Measurements from ENCODE around the gene GPR87.

The GPR87 gene, protein sequence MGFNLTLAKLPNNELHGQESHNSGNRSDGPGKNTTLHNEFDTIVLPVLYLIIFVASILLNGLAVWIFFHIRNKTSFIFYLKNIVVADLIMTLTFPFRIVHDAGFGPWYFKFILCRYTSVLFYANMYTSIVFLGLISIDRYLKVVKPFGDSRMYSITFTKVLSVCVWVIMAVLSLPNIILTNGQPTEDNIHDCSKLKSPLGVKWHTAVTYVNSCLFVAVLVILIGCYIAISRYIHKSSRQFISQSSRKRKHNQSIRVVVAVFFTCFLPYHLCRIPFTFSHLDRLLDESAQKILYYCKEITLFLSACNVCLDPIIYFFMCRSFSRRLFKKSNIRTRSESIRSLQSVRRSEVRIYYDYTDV

DNA sequence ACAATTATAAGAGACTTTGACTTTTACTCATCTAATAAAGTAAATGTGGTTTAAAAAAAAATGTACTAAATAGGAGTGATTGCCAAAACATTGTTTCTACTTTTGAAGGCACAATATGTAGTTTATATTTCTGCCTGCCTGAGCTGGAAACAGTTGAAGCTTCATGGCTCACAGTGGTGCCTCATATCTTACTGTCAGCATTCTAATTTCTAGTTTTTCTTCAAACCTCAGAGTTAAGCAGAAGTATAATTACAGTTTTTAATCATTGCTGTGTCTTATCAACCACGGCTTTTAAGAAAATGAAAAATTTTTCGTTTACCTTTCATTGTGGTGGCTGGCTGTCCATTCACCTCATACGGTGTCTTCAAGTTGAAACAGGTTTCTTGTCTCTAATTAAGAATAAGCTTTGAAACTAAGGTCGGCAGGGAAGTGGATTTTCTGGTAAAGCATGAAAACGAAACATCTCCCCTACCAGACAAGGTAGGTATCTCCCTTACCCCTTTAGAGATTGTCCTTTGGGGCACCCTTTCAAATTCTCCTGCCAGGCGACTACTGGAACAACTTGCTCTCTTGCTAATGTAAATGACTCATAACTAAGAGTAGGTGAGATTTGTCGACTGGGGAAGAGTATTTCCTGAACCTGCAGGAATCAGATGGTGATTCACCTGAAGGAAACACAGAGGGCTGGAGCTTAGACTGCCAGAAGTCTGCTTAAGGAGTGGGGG is at the start of gene GPR87:
TSS of gene GPR87 (minus strand) at position 554 of the 725 bp plus-strand sequence. CDS start 16,720 bp downstream, outside the sequence.
- no peak for DNase-seq (ENCODE audit: low read depth)

DNA sequence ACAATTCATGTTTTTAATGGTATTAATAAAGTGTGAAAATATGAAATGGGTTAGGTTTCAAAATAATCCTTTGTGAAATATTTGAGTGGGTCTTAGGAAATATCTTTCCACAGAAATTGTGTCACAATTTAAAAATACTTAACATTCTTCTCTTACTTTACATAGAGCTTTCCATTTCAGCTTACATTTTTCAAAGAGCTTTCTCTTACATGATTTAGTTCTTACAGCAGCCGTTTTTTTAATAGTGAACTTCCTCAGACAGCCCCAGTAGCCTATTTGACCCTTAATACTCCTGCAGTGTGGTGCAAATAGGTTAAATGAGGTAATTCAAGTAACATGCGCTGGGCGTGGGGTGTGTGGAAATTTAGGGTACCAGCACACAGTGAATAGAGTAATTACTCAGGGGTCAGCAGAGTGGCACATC is 46.1 kb upstream of the GPR87 start:
- no peak for DNase-seq (ENCODE audit: low read depth)

DNA sequence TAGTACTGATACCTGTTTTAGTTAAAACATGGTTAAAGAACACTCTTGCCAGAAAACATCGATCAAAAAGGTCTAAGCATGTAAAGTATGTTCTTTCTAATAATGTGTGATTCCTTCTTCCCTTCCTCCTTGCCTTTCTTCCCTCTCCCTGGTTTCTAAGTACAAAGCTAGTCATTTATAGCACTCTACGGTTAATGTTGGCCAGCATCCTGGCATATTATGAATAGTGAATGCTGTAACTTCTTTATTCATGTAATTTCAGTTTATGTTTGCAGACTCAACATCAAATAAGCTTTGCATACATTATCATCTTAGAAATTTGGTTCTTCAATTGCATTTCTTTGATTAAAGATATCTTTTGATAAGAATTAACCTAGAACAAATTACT is 40.8 kb upstream of the GPR87 start:
- no peak for DNase-seq (ENCODE audit: low read depth)

DNA sequence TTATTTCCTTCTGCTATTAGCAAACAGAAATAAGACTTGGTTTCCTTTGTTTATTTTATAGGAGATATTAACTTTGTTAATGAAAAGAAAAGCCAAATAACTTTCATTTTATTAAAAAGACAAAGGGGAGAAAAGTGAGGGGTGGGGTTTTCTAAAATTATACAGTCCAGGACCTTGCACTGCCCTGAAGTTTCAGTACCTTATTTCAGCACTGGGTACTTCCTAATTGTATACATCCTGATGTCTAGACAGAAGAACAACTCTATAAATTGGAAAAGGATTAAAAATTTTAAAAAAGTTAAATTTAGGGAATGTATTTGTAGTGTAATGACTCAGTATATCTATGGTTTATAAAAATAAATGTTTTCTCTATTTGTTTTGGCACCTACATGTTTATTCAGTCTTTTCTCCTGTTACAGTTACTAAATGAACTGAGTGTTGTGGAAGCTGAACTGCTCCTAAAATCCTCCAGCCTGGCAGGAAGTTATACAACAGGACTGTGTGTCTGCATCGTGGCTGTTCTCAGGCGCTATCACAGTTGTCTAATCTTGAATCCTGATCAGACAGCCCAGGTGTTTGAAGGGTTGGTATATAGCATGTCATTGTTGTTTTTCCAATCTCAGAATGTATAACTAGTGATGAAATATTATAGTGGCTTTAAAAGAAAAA is 40.3 kb upstream of the GPR87 start:
- DNase-seq (ENCODE audit: low read depth): no peak

DNA sequence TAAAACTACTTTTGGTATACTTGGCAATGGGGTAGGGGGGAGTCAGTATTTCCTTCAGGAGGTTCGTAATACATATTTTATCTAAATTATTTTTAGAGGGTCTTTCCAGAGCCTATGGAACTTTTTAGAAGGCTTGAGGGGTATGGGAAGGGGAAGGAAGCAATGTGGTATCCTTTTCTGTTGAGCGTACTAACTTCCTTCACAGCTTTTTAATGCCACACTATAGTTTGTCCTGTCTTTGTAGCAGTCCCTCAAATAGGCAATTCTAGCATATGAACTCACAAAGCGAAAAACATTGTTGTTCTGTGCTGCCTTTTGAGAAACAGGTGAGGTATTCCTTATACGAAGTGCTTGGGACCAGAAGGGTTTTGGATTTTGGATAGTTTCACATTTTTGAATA is 35.0 kb upstream of the GPR87 start:
- no peak for DNase-seq (ENCODE audit: low read depth)

DNA sequence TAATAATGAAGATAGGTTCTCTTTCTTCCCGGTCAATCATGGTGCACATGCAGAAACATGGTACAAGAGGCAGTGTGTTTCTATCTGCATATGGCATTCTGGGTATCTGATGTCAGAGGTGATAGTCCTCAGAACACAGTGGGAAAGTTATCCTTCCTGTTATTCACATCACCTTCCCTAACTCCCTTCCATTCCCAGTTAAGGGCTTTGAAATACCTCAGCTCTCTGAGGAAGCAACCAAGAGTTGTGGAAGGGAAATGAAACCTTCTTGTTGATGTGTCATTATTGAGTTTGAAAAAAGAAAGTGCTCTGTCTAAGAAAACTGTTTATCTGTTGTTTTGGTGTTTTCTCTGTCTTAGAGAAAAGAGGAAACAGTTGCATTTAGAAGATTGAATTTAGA is 34.6 kb upstream of the GPR87 start:
- DNase-seq (ENCODE audit: low read depth): no peak

DNA sequence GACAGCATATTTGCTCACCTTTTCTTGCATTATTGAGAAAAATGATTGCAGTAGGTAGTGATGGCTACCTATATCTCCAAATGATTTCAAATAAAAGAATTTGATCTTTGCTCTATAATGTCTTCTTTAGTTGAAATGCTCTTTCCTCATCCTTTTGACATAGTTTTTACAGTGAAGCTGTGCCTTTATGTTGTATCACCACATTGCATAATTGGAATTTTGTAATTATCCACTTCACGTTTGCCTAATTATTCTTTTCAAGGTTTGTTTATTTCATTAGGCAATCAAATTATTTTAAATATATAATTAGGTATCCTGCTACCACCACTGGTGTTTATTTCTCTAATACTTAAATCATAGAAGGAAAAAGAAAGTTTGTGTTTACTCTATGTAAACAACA is 34.0 kb upstream of the GPR87 start:
- DNase-seq (ENCODE audit: low read depth): no peak

DNA sequence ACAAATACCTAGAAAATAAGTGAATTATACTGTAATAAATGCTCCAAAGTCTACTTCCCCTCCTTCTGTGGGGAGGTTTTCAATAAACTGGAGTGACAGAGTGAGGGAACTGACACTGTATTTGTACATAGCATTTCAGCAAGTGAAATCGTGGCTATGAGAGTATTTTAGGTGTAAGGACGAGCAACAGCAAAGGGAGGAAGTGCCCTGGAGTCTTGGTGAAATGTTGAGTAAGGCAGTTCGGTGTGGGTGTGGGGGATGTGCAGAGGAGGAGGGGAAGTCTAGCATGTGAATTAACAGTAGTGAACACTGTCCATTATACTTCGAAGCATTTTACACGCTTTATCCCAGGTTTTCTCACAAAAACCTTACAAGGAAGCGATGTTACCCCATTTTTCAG is 30.8 kb upstream of the GPR87 start:
- no peak for DNase-seq (ENCODE audit: low read depth)

DNA sequence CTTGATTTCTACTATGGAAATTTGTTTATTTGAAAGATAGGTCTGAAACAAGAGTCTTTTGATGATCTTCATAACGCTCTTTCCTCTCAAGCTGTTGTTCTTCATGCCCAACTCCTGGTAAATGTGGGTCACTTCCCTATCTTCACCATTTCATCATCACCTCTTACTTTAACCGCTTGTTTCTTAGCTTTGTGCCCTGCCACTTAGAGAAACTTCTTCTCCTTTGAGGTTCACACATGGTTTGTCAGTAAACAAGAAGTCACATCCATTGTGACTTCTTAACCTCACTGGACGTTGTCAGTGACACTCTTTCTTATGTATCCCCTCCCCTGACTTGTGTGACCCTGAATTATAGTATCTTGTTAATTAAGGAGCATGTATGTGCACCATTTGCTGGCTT is 29.7 kb upstream of the GPR87 start:
- DNase-seq (ENCODE audit: low read depth): no peak

DNA sequence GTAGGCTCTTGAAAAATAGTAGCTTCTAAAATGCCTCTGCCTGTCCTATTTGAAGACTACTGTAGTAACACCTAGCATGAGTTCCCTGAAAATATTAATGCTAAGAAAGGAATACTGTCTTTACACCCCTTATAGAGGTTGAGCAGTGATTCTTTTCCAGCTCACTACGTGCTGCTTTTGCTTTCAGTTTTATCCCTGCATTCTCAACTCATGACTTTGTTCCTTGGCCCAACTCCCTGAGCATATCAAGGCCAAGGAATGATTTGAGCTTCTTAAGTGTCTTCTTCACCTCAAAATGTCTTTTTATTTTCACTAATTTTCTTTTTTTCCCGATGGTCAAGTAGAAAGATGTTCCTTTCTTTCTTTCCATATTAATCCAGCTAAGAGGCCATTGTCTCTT is 29.2 kb upstream of the GPR87 start:
- no peak for DNase-seq (ENCODE audit: low read depth)

DNA sequence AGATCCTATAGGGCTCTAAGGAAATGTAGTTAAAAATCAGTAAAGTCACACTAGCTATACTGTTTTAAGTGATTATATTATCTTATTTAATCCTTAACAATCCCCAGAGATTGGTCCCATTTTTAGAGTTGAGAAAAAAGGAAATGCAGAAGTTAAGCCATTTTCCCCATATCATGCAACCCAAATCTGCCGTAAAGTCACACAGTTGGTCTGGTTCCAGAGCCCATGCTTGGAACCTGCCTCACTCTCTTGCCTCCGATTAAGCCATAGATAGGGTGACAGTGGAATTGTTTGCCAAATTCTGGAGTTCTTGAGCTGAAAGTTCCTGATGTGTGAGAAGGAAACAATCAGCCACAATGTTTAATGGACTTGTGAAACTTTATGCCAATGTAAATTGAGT is 15.1 kb upstream of the GPR87 start:
- no peak for DNase-seq (ENCODE audit: low read depth)

DNA sequence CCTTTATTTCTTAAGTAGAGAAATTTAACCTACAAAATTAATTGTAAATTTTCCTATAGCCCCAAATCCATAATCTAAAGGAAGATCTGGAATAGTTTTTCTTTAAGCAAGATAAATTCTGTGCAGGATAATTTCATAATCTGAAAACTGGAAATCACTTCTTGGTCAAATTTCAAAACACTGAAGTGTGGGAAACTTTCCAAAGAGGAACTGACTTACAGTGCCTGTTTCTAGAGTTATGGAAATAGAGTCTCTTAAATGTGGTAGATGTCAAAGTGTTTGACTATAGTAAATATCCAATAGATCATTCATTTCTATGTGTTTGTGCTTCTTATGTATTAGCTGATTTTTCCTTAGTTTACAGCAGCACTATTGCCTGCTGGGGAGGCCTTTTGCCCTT is 14.3 kb upstream of the GPR87 start:
- no peak for DNase-seq (ENCODE audit: low read depth)

DNA sequence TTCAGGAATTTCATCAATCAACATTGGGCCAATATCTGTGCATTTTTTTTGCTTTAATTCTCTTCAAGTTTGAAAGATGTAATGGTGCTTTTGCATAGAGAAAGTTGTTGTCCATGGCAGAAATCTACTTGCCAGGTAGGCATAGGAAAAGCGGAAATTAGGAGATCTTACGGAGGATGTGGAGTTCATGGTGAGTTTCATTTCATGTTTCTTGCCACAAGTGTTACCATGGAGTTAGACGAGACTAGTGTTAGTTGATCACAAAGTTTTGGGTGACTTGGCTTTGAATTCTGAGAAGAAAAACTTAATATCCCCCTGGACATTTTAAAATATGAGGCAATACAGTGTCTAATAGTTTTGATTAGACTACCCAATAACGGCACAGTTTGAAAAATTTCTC is 13.8 kb upstream of the GPR87 start:
- no peak for DNase-seq (ENCODE audit: low read depth)

DNA sequence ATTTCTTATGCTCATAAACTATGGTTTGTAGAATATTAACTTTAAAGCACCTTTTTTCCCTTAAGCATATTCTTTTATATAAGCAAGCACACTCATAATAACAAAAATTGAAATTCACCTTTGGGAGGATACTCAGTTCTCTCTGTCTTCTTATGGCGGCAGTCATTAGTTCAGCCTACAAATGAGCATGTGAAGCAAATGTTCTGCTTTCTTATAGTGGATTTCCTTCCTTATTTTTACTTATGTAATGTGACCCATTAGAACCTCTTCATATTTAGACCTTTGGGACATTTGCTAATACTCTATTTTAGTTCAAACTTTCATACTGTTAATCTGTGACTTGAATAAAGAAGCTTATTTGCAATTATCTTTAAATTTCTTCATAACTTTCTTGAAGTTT is 12.7 kb upstream of the GPR87 start, which contains the start of gene P2RY13:
TSS of gene P2RY13 (minus strand) at position 187 of the 400 bp plus-strand sequence. CDS start at position 166, 21 bp downstream.
- no peak for DNase-seq (ENCODE audit: low read depth)

DNA sequence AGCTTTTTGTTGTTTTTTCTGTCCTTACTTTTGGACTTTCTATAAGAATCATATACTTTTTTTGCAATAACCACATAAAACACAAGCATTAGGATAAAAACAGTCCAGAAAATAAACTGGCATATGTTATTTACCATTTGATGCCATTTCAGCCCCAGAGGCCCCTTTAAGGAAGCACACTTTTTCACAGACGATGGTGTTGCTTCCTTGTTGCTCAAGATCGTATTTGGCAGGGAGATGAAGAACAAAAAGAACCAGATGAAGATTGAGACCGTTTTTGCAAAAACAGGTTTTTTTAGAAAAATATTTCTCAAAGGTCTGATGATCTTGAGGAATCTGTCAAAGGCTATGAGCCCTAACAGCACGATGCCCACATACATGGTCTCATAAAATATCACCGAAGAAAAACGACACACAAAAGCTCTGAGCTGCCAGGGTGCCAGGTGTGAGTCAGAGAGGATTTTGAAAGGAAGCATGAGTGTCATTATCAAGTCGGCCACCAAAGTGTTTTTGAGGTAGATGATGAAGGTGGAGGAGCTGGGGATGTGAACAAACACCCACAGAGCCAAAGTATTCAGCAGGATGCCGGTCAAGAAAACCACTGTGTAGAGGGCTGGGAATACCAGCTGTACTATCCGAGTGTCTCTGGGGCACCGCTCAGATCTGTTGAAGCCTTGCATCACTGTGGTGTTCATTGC is 11.8 kb upstream of the GPR87 start:
- no peak for DNase-seq (ENCODE audit: low read depth)

DNA sequence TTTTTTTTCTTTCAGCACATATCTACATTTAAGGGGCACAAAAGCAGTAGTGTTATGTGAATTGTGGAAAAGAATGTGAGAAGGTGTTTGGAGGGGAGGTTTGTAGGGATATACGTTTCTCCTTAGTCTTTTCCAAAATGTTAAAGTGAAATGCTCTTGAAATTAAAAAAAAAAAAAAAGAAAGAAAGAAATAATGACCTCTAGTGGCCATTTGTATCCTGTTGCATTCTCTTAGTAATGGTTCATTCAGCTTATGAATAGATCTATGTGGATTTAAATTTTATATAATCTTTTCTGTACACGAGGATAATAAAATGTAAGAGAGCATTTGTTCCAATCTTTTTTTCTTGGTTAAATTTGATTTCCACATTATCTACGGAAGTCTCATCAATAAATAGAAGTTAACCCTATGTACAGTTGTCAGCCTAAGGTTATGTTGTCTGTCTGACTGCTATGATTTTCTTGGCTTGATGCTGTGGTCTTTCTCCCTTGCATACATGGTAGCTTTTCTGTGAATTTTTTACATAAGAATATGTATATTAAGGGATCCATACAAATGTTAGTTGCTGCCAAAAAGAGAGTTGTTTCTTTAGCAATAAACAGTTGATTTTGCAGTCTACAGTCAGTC is 11.1 kb upstream of the GPR87 start:
- no peak for DNase-seq (ENCODE audit: low read depth)

DNA sequence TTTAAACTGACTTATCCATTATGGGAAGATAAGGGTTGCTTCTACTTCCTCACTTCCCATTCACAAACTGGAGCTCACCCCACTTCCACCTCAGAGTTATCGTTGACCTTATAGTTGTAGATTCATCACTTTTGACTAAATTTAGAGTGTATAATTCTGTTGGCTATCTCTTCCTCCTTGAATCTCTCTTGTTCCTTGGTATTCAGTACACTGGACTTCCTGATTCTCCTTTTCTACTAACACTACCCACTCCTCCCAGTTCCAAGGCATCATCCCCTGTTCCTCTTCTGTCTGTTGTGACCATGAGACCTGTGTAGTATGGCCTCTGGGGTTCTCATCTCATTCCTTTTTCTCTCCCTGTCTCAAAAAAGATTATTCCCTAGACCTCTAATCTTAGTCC is 5.9 kb upstream of the GPR87 start:
- DNase-seq (ENCODE audit: low read depth): no peak

DNA sequence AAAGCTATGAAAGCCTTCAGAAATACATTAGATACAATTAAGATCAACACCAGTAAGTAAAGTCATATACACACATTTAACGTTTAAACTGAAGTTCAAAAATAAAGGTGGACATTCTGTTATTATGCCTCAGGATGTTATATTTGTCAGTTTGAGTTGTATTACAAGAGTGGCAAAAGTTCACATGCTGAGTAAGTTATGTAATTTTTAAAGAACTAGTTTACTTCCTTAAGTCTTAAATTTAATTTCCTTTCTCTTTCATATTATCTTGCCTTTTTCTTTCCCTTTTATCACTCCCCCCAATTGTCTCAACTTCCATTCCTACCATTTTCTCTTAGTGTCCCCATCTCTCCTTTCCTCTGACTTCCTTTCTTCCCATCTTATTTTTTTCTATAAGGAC is 4.9 kb upstream of the GPR87 start:
- no peak for DNase-seq (ENCODE audit: low read depth)

DNA sequence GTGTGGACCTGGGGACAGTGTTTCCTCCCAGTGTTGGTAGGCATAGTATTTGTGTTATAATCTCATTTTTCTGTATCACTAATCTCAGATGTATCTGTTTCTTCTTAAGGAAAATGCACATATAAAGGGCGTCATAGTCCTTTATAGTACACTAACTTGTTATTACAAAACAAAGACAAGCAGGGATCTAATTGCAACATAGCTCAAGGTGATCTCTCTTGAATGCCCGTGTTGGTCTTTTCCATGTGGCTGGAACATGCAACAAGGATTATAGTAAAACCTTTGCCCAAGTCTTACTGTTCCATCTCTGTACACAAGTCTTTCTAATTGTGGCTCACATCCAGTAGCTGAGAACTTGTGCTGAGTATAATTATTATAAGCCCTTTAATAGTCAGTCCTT is 3.5 kb upstream of the GPR87 start:
- DNase-seq (ENCODE audit: low read depth): no peak

DNA sequence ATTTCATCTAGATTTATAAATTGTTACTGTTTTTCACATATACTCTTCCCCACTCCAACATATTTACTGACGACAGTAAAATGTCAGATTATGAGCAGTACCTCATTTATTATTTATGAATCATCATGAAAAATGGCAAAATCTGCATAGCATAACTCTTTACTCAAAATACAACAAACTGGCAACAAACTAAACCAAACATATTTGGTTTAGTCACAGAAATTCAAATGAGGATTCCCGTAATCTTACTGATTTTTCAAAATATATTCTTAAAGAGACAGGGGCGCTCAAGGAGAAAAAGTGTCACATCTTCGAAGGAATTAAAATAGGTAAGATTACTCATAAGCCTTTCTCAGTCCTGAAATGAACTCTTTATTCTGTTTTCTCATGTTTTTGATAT is 3.0 kb upstream of the GPR87 start:
- DNase-seq (ENCODE audit: low read depth): no peak

DNA sequence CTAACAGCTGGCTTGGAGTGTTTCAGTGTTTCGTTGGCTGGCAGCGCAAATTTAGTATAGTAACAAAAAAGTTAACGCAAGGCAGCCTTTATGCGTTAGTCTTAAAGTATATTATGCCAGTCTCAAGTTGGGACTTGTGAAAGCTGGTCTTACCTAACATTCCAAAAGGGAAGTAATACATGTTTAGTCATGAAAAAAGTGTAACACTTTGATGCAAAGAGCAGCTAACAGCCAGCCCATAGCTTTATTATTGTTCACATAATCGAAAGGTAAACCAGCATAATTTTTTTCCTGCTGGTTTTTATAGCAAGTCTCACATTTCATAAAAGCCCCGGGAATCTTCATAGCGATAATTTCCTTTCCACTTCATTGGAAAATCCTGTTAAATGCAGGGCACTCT is 2.4 kb upstream of the GPR87 start:
- no peak for DNase-seq (ENCODE audit: low read depth)

DNA sequence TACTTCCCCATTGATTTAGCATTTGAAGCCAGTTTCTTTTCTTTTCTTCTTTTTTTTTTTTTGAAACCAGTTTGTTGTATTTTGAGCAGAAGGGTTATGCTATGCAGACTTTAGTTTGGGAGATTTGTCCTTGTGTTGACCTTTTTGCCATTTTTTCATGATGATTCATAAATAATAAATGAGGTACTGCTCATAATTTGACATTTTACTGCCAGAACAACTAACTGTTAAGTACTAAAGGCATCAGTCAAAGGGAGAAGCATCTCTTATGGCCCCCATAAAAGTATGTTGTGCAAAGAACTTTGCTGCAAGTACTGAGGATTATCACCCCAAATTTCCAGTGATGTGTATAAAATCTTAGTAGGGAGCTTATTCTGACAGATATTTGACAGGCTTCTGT is 1.7 kb upstream of the GPR87 start:
- no peak for DNase-seq (ENCODE audit: low read depth)
